Measurements from ENCODE around the gene POR.
"Not testable (repeated sequence)": the region's sequence is repeated elsewhere in the genome, so short reads cannot be mapped to it uniquely, and the experiment has no call there.

POR gene

DNA sequence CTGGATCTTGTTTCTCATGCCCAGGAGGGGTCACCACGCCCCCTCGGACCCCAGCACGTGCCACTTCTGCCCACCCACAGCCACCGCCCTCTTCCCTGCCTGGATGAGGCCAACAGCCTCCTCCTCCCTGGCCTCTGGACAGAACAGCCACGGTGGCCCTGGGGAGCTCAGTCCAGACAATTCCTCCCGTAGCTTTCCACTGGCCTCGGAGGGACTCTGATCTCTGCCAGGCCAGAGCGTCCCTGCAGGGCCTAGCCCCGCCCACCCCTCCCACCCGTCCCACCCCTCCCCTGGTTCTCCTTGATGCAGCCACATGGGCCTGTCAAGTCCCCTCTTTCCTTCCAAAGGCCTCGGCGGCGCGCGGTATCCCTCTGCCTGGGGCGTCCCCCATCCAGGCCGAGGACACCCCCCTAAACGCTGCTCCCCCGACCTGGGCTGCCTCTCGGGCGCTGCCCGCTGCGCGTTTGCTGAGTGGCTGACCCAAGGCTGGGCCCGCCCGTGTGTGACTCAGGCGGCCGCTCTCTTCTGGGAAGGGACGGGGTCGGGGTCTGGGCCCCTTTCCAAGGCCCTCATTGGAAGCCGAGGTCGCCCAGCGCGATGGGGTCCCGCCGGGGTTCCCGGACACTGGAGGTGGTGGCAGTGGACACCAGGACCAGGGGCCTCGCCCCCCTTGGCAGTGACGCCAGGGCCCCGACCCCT lies 78.9 kb downstream of the POR start:
- DNase-seq = no peak

DNA sequence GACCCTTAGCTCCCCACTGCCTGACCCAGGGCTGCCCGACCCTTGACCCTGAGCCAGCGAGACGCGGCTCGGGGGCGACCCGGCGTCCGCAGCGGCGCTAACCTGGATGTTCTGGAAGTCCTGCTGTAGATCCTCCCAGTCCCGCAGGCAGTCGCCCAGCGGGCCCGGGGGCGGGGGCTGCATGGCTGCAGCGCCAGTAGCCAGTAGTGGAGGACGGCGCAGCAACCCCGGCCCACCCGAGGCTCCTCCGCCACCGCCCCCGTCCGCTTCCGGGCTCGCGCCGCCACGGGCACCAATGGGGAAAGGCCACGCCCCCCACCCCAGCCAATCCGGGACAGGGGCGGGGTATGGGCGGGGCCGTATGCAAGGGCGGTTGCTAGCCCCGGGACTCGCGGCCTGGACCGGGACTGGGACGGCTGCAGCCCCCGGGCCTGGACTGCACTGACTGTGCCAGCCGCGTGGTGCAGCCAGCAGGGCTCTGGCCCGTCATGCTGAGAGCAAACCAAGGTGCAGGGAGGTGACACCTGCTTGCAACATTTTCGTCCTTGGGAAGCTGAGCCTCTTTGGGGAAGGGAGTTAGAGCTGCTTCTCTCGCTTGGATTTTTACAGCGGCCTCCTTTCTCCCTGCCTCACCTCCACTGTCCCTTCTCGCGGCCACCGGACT lies 79.6 kb downstream of the POR start, which contains the start of gene TMEM120A:
Gene TMEM120A, minus strand, starts transcription at position 208 of the 664 bp plus-strand sequence. Its CDS starts 25 bp downstream, at position 183.
- peak; percentile 92 for DNase-seq

DNA sequence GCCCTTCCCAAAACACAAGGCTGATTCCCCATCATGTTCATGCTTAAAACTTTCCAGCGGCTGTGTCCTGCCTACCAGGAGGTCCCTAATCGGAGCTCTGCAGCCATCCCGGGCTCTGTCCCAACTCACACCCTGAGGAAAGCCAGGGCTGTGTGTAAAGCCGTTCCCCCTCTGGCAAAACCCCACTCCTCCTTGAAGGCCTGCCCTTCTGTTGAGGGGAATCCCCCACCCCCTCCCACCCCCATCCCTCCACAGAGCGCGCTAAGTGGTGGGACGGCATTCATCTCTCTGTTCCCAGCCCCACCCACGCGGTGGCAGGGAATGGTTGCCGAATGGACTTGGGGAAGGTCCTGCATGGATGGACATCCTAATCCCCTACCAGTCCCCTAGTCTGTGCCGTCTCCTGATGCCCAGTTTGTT lies 80.1 kb downstream of the POR start:
- DNase-seq = no peak

DNA sequence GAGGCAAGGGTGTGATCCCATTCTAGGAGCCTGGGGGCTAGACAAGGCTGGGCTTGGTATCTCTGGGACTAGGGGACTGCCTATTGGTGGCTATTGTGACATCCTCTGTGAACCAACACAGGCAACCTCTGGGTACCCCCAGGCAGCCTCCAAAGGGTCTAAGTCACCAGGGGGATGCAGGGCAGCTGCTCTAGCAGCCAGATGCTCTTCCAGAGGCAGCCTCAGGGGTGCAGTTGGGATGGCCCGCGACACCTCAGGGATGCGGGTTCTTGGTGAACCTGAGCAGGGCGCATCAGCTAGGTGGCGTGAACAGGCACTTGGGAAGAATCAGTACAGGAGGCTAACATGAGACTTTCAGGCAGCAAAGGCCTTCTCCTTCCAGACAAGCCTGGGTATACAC lies 81.0 kb downstream of the POR start:
- no peak for DNase-seq

DNA sequence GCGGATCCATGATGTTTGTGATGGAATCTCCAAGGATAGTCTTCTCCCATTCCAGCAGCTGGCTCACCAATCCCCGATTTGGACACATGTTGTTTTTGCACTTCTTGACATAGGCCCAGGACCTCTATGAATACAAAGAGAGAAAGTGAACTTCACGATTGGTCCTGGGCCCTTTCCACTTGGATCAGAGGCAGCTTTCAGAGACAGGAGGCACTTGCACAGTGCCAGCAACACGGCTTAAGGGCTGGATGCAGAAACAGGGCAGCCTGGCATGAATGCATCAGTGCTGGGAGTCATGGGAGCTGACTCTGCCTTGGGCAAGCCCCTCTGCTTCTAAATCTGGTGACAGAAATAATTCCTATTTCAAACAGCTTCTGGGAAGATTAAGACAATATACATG lies 81.5 kb downstream of the POR start:
- DNase-seq = no peak

DNA sequence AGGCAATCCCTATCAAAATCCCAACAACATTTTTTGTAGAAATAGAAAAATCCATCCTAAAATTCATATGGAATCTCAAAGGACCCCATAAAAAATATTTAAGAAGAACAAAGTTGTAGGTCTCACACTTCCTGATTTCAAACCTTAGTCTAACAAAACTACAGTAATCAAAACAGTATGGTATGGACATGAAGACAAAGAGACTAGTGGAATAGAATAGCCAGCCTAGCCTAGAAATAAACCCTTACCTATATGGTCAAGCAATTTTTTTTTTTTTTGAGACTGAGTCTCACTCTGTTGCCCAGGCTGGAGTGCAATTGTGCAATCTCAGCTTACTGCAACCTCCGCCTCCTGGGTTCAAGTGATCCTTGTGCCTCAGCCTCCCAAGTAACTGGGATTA lies 83.1 kb downstream of the POR start:
- no peak for DNase-seq

DNA sequence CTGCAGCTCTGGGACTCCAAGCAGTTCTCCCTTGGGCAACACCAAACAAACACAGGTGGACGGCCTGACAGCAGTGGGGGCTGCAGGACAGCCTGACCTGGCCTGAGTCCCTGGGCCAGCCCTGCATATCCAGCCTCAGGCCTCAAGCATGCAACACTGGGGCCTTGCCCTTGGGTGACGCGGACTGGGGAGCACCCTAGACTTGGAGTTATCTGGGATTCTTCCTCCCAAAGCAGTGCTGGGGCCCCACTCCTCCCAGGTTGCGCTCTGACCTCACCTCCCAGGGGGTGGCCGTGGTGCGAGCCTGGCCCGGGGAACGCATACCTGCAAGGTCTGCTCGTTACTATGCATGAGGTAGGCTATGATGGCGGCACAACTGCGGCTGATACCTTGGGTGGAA lies 85.6 kb downstream of the POR start:
- DNase-seq = no peak

DNA sequence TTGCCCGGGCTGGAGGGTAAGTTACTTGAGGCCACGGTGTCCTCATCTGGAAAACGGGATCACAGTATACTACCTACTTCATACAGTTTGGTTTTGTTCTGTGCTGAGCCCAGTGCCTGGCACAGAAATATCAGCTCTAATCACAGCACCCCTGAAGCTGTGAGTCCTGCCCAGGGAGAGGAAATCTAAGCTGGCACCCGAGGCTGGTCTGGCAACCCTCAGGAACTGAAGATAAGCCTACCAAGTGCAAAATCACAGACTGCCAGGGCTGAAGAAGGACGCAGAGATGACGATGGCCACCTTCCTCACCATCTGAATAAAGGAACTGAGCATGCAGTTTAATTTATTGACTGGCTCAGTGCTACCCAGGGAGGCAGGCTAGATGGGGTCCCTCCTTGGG lies 87.2 kb downstream of the POR start:
- no peak for DNase-seq

DNA sequence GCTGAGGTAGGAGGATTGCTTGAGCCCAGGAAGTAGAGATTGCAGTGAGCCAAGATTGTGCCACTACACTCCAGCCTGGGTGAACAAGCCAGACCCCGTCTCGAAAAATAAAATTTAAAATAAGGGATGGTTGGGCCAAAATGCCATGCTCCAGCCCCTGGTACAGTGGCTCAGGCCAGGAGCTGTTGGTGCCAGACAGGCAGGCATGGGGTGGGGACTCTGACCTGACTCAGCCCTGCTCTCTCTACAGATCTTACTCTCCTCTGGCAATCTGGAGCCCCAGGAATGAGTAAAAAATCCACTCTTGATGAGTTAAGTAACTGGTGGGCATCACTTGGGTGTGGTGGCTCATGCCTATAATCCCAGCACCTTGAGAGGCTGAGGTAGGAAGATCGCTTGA lies 87.9 kb downstream of the POR start:
- no peak for DNase-seq

DNA sequence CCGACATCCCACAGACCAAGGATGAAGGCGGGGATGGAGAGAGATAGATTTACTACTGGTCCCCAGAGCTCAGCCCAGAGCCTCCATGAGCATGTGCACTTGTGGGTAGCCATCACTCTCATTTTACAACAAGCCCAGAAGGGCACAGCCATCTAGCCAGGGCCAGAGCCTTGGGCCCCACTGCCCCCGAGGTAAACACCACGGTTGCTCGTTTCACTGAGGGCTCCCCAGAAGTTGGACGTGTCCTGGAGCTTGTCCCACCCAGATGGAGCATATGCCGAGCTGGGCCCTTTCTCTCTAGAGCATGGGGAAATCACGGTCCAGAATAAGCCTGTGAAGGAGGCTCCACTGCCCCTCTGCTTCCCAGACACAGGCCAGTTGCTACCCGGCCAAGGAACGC lies 88.4 kb downstream of the POR start:
- DNase-seq = no peak

DNA sequence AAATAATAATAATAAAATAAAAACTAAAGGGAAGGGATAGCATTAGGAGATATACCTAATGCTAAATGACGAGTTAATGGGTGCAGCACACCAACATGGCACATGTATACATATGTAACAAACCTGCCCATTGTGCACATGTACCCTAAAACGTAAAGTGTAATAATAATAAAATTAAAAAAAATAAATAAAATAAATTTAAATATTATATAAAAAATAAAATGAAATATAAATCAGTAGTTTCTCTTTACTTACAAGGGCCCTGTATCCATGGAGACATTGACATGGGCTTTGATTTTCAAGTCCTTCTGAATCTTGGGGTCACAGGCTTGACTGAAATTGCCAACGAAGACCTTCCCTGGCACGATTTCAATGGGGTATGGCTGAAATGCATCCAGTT lies 90.0 kb downstream of the POR start:
- DNase-seq = not testable (repeated sequence)

DNA sequence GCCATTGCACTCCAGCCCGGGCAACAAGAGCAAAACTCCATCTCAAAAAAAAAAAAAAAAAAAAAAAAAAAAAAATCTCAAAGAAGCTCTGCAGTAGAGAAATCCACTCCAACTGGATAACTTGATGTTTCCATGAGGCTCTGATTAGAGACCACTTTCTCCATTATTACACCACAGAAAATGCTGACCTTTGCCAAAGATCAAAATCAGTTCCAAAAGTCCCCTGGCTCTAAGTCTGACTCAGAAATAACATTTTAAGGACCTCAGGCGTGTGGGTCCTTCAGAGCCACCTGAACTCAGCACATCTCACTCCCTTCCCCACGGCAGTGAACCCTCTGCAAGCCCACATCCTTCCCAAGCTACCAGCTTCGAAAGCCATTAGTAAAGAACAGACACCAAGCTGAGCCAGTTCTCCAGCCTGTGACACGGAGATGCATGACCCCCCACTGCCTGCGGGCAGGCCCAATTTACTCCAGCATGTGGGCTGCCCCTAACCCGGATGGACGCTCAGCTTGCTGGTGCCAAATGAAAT lies 93.3 kb downstream of the POR start:
- no peak for DNase-seq

DNA sequence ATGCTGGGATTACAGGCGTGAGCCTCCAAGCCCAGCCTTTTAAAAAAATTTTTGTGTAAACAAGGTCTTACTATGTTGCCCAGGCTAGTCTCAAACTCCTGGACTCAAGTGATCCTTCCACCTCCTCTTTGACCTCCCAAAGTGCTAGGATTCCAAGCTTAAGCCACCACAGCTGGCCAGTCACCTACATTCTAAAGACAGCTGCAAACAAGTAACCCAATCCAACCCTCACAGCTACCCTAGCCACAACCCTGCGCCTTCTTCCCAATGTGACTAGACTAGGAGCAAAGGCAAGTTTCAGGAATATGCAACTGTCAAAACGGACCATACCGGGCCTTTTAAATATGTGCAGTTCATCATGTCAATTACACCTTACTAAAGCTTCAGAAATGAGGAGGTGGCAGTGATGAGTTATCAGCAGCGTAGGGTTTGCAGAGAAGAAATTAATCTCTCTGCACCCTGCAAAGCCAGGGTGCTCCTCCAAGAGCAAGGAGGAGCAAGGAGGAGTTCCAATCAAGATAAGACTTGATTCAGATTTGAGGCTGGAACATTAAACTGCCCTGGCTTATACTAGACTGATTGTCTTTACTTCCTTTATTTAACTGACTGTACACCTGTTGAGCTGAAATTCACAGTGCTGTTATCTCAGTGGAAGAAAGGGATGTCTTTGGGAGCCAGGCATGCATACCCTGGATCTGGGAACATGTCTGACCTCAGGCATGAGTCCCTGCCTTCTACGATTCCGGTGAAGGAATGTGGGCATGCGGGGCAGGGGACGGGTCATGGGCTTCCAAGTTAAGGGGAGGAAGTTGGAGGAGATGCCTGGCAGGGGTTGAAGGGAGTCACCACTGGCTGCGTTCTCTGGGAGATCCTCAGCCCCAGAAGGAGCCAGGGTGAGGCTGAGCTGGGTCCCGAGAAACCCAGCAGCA lies 95.0 kb downstream of the POR start:
- DNase-seq = no peak

DNA sequence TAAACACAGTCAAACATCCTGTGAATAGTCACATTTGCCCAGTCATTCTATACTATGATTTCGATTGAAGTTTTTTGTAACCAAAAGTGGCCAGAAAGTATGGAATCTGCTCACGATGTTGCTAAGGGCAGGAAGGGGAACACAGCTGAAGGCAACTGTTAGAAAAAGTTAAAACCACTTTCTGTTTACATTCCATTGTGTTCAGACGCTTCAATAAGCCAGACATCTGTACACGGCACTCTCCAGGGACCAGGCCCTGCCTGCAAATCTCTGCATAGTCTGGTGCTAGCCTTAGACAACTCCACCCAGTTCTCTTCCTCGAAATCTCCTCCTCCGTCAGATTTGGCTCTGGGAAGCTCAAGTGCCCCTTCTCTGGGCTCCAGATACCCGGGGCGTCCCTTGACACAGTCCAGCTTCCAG lies 96.5 kb downstream of the POR start:
- DNase-seq = no peak

DNA sequence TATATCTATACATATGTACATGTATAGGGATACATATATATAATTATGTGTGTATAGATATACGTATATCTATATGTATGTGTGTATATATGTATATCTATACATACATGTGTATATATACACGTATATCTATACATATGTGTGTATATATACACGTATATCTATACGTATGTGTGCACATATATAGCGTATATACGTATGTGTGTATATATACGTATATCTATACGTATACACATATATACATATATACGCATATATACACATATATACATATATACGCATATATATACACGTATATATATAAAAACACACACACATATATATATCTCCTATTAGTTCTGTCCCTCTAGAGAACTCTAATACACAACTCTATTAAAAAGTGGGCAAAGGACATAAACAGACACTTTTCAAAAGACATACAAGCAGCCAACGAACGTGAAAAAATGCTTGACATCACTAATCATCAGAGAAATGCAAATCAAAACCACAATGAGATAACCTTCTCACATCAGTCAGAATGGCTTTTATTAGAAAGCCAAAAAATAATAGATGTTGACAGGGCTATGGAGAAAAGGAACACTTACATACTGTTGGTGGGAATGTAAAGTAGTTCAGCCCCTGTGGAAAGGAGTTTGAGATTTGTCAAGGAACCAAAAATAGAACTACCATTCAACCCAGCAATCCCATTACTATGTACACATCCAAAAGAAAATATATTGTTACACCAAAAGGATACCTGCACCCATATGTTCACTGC lies 101.4 kb downstream of the POR start:
- DNase-seq = no peak

DNA sequence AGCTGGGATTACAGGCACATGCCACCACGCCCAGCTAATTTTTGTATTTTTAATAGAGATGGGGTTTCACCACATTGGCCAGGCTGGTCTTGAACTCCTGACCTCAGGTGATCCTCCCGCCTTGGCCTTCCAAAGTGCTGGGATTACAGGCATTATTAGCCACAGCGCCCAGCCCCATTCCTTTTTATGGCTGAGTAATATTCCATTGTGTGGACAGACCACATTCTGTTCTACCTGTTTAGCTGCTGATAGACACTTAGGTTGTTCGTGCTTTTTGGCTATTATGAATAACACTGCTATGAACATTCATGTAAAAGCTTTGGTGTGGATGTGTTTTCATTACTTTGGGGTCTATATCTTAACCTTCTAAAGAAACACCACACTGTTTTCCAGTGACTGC lies 103.6 kb downstream of the POR start:
- DNase-seq = not testable (repeated sequence)

DNA sequence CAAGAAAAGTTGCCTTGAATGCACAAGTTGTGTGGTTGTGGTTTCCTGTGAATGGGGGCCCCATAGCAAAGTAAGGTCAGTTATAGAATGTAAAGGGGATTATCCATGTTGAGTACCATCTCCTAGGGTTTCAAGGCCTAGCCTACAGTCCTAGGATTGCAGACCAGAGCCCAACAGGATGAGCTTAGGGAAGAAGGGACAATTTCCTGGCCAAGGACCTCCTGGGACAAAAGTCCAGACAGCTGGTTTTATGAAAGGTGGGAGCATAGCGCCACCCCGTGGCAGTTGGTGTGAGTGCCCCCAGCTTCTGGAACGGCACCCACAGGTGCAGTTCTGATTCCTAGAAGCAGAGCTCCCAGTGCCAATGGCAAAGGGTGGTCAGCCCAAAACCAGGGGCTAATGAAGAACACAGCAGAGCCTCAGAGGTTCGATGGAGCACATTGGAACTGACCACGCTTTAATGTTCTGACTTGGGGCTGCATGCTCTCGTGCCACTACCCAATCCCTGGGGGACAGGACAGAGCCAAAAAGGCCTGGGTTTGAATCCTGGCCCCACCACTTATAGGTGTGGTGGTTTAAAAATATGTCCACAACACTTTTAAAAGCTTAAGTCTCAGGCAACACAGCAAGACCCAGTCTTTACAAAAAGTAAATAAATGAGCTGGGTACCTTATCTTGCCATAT lies 105.2 kb downstream of the POR start:
- DNase-seq = peak; percentile 62

DNA sequence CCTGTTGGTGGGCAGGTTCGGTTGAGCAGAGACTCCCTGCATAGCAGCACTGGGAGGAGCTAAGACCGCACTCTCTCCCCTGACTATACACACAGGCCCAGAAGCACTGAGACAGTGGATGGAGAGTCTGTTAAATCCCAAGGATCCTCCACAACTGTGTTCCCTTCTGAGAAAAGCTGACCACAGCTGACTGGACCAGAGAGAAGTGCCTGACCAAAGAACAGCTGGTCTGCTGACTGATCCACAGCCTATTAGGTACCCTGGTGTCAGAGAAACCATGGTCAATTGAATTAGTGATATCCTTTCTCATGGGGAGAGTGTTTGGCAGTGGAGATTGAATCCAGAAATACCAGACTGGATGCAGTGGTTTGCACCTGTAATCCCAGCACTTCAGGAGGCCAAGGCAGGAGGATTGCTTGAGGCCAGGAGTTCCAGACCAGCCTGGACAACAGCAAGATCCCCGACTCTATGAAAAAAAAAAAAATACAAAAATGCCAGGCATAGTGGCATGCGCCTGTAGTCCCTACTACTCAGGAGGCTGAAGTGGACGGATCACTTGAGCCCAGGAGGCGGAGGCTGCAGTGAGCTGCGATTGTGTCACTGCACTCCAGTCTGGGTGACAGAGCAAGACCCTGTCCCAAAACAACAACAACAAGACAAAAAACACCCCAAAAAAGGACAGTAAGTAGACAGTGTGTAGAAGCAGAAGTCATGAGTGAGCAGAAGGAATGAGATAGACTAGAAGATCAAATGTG lies 107.2 kb downstream of the POR start:
- DNase-seq = no peak

DNA sequence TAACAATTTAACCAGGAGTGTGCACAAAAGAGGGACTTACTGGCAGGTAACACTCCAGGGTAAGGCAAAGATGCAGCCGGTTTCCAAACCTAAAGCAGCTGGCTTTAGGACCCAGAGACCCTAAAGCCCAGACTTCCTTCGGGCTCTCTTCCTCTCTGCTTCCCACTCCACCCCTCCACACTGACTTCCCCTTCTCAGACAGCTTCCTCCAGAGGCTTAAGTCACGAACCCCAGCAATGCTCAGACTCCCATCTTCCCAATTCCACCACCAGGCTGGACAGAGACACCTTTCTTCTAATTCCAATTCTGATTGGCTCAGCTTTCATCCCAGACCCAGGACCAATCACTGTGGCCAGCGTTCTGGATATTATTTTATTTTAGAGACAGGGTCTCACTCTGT lies 108.0 kb downstream of the POR start:
- no peak for DNase-seq

DNA sequence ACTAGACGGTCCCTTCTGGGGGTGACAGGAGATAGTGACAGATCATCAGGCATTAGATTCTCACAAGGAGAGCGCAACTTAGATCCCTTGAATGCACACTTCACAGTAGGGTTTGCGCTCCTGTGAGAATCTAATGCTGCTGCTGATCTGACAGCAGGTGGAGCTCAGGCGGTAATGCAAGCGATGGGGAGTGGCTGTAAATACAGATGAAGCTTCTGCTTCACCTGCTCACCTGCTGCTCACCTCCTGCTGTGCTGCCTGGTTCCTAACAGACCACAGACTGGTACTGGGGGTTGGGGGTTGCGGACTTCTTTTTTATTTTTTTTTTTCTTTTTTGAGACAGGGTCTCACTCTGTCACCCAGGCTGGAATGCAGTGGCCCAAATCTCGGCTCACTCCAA lies 114.7 kb downstream of the POR start:
- not testable (repeated sequence) for DNase-seq

DNA sequence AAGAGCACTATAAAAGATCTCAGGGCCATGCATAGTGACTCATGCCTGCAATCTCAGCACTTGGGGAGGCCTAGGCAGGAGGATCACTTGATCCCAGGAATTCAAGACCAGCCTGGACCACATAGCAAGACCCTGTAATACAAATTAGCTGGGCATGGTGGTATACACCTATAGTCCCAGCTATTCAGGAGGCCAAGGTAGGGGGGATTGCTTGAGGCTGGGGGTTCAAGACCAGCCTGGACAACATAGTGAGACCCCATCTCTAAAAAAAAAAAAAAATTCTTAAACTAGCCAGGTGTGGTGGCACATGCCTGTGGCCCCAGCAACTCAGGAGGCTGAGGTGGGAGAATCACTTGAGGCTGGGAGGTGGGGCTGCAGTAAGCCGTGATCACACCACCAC lies 117.0 kb downstream of the POR start:
- no peak for DNase-seq

Data from stimulated activated naive CD4-positive, alpha-beta T cell treated with Interleukin-2 at 50 U/mL for 16 hours (primary cell).